ENCODE data around the gene PRR36. TPM values are rescaled to one million over a fixed set of nuclear protein-coding genes. Genes with fewer than 3 reads are reported as not detected.

The PRR36 gene
- total and polyA plus RNA-seq, 7 experiments from 2014 or later, result 0.08 to 1.2 (median 0.11) TPM; not detected in 1

DNA sequence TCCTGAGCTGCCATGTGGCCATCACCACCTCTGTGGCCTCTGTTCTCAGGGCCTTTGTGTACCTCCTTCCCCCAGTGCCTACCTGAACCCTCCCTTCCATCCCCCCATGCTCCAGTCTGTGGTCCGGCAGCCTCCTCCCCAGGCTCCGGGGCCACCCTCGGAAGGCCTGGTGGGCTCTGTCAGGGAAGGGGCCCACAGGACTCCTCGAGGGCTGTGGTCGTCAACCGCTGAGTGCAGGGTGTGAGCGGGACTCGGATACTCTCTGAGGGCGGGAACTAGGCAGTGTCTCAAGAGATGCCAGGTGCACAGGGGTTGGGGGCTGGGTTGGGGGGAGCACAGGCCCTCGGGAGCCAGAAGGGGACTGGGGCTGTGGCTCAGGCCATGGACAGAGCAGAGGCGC lies 33.4 kb upstream of the PRR36 start:
- Mint-ChIP-seq H3K27ac (no peak overlapping the region), H3K4me1 (peaks cover 12 to 35% (median 26%) of the 10 kb centered on the region in 7 donors), H3K36me3 (peaks cover 0 to 24% (median 7%) of the 10 kb centered on the region in 5 donors), H3K27me3 (peaks cover 0 to 3% (median 0%) of the 10 kb centered on the region in 5 donors), H3K4me3 (peak overlapping the region in 1 of 10 donors; percentile 23), H3K9me3 (peaks cover 0 to 8% (median 0%) of the 10 kb centered on the region in 11 donors)
- Histone ChIP-seq H3K27me3 (ENCODE audit: control insufficient read depth in 2 of 2, insufficient read depth in 2 of 2, low read length in 2 of 2) (no peaks in the 10 kb centered on the region), H3K36me3 (ENCODE audit: control insufficient read depth in 2 of 3, insufficient read depth in 3 of 3, low read length in 3 of 3) (peaks cover 0 to 56% (median 4%) of the 10 kb centered on the region in 3 experiments), H3K4me3 (ENCODE audit: low read length) (no peak overlapping the region), H3K4me1 (ENCODE audit: control insufficient read depth in 2 of 2, insufficient read depth in 2 of 2, low read length in 2 of 2) (peaks cover 19 to 22% of the 10 kb centered on the region in 2 donors), H3K9me3 (ENCODE audit: control insufficient read depth in 2 of 3, low read length in 3 of 3) (no peaks in the 10 kb centered on the region), H3K27ac (ENCODE audit: low read depth, low read length) (no peak overlapping the region)
- DNase-seq (no peak), ATAC-seq (no peak)
- ChIA-PET POLR2A (interaction anchor here (0.7 to 1.6 kb wide), 2 partner anchors 13 to 247 kb away, joined by 3 to 8 read pairs; partner anchors contain the start of gene SNAPC2), CTCF (interaction anchor here (1.3 kb wide), 1 partner anchor 10 kb away, joined by 3 read pairs; no protein-coding TSS in a partner anchor)
- intact Hi-C loops (cut with micrococcal nuclease), result no loop called here

DNA sequence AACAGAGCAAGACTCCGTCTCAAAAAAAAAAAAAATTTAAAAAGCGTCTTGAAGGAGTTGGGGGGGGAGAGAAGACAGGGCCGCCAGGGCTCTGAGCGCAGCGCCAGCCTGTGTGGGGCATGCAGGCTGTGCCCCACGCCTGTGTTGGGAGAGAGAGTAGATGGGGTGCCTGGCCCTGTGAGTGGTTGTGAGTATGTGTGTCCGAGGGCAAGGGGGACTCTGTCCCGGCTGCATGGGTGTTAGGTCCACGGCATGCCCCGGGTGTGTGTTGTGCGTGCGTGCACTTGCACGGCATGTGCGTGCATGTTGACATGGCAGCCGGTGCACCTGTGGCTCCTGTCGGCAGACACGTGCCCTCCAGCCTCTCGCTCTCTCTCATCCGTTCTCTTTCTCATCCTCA lies 32.9 kb upstream of the PRR36 start:
- H3K36me3 Mint-ChIP-seq, result peaks cover 0 to 23% (median 7%) of the 10 kb centered on the region in 5 donors
- POLR2A ChIA-PET, result interaction anchor here (1.6 kb wide), 1 partner anchor 13 kb away, joined by 6 read pairs; the partner anchor contains the start of gene SNAPC2
- H3K27me3 Mint-ChIP-seq, result peaks cover 0 to 3% (median 0%) of the 10 kb centered on the region in 5 donors
- no peaks in the 10 kb centered on the region for H3K27me3 ChIP-seq (ENCODE audit: control insufficient read depth in 2 of 2, insufficient read depth in 2 of 2, low read length in 2 of 2)
- peaks cover 12 to 37% (median 28%) of the 10 kb centered on the region in 7 donors for H3K4me1 Mint-ChIP-seq
- peak overlapping the region in 1 of 9 donors; percentile 14 for H3K27ac Mint-ChIP-seq
- H3K4me3 Mint-ChIP-seq, result peak overlapping the region in 1 of 10 donors; percentile 38
- no peaks in the 10 kb centered on the region for H3K9me3 ChIP-seq (ENCODE audit: control insufficient read depth in 2 of 3, low read length in 3 of 3)
- peaks cover 0 to 53% (median 4%) of the 10 kb centered on the region in 3 experiments for H3K36me3 ChIP-seq (ENCODE audit: control insufficient read depth in 2 of 3, insufficient read depth in 3 of 3, low read length in 3 of 3)
- H3K9me3 Mint-ChIP-seq, result peaks cover 0 to 8% (median 0%) of the 10 kb centered on the region in 11 donors
- ATAC-seq (no peak), DNase-seq (no peak)
- H3K4me1 ChIP-seq (ENCODE audit: control insufficient read depth in 2 of 2, insufficient read depth in 2 of 2, low read length in 2 of 2), result peaks cover 20 to 24% of the 10 kb centered on the region in 2 donors
- intact Hi-C loops (cut with micrococcal nuclease), result no loop called here
- H3K27ac ChIP-seq (ENCODE audit: low read depth, low read length), result no peak overlapping the region
- no peak overlapping the region for H3K4me3 ChIP-seq (ENCODE audit: low read length)
- CTCF ChIA-PET, result no interaction called here

DNA sequence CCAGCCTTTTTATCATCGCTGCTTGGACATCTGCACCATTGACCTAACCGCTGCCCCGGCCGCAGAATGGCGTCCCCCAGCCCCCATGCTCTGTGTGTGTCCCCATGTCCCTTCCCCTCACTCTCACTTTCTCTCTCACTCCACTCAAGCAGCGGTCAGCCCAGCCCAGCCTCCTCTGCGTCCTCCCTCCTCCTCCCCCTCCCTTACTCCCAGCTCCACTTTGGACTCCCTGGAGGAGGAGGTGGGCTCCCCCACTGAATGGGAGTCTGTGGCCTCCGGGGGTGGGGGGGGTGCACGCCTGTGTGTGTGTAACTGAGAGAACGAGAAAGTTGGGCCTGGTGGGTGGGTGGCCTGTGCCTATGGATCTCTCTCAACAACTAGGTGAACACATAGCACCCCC lies 31.7 kb upstream of the PRR36 start:
- peak overlapping the region in 7 of 9 donors; percentile 53 to 98 (median 86) for H3K27ac Mint-ChIP-seq
- peaks cover 0 to 15% (median 7%) of the 10 kb centered on the region in 5 donors for H3K36me3 Mint-ChIP-seq
- Histone ChIP-seq H3K27me3 (ENCODE audit: control insufficient read depth in 2 of 2, insufficient read depth in 2 of 2, low read length in 2 of 2) (no peaks in the 10 kb centered on the region), H3K4me1 (ENCODE audit: control insufficient read depth in 2 of 2, insufficient read depth in 2 of 2, low read length in 2 of 2) (peaks cover 20 to 24% of the 10 kb centered on the region in 2 donors), H3K27ac (ENCODE audit: low read depth, low read length) (no peak overlapping the region), H3K9me3 (ENCODE audit: control insufficient read depth in 2 of 3, low read length in 3 of 3) (no peaks in the 10 kb centered on the region), H3K36me3 (ENCODE audit: control insufficient read depth in 2 of 3, insufficient read depth in 3 of 3, low read length in 3 of 3) (peaks cover 0 to 41% (median 4%) of the 10 kb centered on the region in 3 experiments), H3K4me3 (ENCODE audit: low read length) (no peak overlapping the region)
- H3K4me3 Mint-ChIP-seq, result peak overlapping the region in 9 of 10 donors; percentile 45 to 94 (median 83)
- peaks cover 12 to 37% (median 30%) of the 10 kb centered on the region in 7 donors for H3K4me1 Mint-ChIP-seq
- ChIA-PET CTCF (no interaction called here), POLR2A (interaction anchor here (1.4 to 1.6 kb wide), 2 partner anchors 10 to 14 kb away, joined by 4 to 6 read pairs; partner anchors contain the start of gene SNAPC2)
- intact Hi-C loops (cut with micrococcal nuclease), result no loop called here
- peaks cover 0 to 8% (median 0%) of the 10 kb centered on the region in 11 donors for H3K9me3 Mint-ChIP-seq
- DNase-seq, result no peak
- H3K27me3 Mint-ChIP-seq, result peaks cover 0 to 3% (median 0%) of the 10 kb centered on the region in 5 donors
- ATAC-seq, result no peak

DNA sequence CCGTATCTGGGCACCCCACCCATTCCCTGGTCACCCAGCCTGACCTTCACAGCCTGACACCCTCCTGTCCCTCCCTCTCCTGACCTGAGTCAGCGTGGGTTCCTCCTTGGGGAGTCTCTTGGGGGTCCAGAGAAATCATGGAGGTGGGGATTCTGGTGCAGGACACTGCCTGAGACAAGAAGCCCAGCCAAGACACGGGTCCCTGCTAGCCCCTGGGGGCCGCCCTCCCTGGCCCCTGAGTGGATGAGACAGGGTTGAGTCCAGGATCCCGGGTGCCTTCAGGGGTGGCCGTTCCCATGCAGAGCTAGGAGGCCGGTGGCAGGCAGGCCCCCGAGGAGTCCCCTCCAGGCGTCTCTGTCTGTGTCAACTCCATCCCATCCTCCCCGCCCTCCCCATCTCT lies 31.1 kb upstream of the PRR36 start:
- Histone ChIP-seq H3K27ac (ENCODE audit: low read depth, low read length) (no peak overlapping the region), H3K9me3 (ENCODE audit: control insufficient read depth in 2 of 3, low read length in 3 of 3) (no peaks in the 10 kb centered on the region), H3K4me3 (ENCODE audit: low read length) (no peak overlapping the region), H3K4me1 (ENCODE audit: control insufficient read depth in 2 of 2, insufficient read depth in 2 of 2, low read length in 2 of 2) (peaks cover 20 to 24% of the 10 kb centered on the region in 2 donors), H3K36me3 (ENCODE audit: control insufficient read depth in 2 of 3, insufficient read depth in 3 of 3, low read length in 3 of 3) (peaks cover 0 to 35% (median 4%) of the 10 kb centered on the region in 3 experiments), H3K27me3 (ENCODE audit: control insufficient read depth in 2 of 2, insufficient read depth in 2 of 2, low read length in 2 of 2) (no peaks in the 10 kb centered on the region)
- Mint-ChIP-seq H3K27ac (peak overlapping the region; percentile 85 to 98 (median 91)), H3K9me3 (peaks cover 0 to 8% (median 0%) of the 10 kb centered on the region in 11 donors), H3K27me3 (peaks cover 0 to 3% (median 0%) of the 10 kb centered on the region in 5 donors), H3K4me3 (peak overlapping the region; percentile 85 to 94 (median 89)), H3K4me1 (peaks cover 12 to 37% (median 30%) of the 10 kb centered on the region in 7 donors), H3K36me3 (peaks cover 0 to 12% (median 3%) of the 10 kb centered on the region in 5 donors)
- DNase-seq, result no peak
- POLR2A ChIA-PET, result interaction anchor here (1.4 kb wide), 1 partner anchor 11 kb away, joined by 4 read pairs; no protein-coding TSS in a partner anchor
- intact Hi-C loops (cut with micrococcal nuclease), result no loop called here
- ATAC-seq, result no peak
- CTCF ChIA-PET, result no interaction called here

DNA sequence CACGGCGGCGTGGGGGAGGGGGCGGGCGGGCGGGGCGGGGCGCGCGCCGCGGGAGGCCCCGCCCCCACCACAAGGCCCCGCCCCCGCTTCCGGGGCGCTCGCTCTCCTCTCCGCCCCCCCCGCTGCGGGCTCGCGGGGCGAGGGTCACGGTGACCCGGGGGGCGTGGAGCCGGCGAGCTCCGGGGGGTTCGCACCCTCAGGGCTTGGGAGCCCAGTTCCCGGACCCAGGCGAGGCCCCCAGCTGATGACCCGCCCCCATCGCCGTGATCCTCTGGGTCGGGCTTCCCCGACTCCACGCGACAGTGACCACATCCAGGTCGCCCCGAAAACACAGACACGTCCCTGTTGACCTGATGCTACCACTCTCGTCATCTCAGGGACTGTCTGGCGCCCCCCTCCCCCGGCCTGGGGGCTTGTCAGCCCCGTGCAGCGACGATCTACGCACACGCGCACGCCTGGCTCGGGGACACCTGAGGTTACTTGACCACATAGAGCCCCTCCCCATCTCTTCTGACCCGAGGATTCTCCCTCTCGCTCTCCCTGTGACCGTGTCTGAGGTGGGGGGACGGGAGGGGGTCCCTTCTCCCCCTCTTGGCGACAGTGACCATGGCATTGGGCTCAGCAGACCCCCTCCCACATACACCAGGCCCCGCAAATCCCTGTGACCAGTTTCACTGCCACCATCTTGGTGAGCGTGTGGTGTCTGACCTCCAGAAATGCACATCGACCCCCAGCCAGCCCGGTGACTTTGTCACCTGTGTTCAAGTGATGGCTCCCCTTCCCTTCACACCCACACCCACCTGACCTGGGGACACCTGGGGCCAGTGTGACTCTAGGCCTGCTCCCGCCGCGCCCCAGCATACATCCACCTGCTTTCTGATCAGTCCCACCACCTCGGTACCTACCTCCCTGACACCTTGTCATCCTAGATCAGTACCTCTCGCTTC lies 30.2 kb upstream of the PRR36 start:
- Histone ChIP-seq H3K36me3 (ENCODE audit: control insufficient read depth in 2 of 3, insufficient read depth in 3 of 3, low read length in 3 of 3) (peaks cover 0 to 27% (median 4%) of the 10 kb centered on the region in 3 experiments), H3K9me3 (ENCODE audit: control insufficient read depth in 2 of 3, low read length in 3 of 3) (no peaks in the 10 kb centered on the region), H3K27me3 (ENCODE audit: control insufficient read depth in 2 of 2, insufficient read depth in 2 of 2, low read length in 2 of 2) (no peaks in the 10 kb centered on the region), H3K4me1 (ENCODE audit: control insufficient read depth in 2 of 2, insufficient read depth in 2 of 2, low read length in 2 of 2) (peaks cover 20 to 24% of the 10 kb centered on the region in 2 donors), H3K4me3 (ENCODE audit: low read length) (peak overlapping the region; percentile 91), H3K27ac (ENCODE audit: low read depth, low read length) (peak overlapping the region; percentile 77)
- Mint-ChIP-seq H3K27ac (peak overlapping the region; percentile 85 to 98 (median 91)), H3K4me1 (peaks cover 12 to 37% (median 30%) of the 10 kb centered on the region in 7 donors), H3K36me3 (peaks cover 0 to 12% (median 3%) of the 10 kb centered on the region in 5 donors), H3K9me3 (peaks cover 0 to 8% (median 0%) of the 10 kb centered on the region in 11 donors), H3K27me3 (peaks cover 0 to 3% (median 0%) of the 10 kb centered on the region in 5 donors), H3K4me3 (peak overlapping the region; percentile 85 to 95 (median 90))
- intact Hi-C loops (cut with micrococcal nuclease), result loop anchor here in 1 of 2 donors (1.0 kb wide), 1 partner anchor 12 kb away; no protein-coding TSS in a partner anchor
- DNase-seq (peak in 2 of 9 donors; percentile 64 to 79), ATAC-seq (peak; percentile 74)
- ChIA-PET CTCF (interaction anchor here (0.7 to 1.2 kb wide), 4 partner anchors 14 to 46 kb away, joined by 3 to 10 read pairs (median 5); partner anchors contain the start of gene SNAPC2), POLR2A (interaction anchor here (0.9 to 1.6 kb wide), 8 partner anchors 16 to 610 kb away, joined by 3 to 35 read pairs (median 4); partner anchors contain the start of genes SNAPC2, TIMM44 and ZNF414)
